HCT116 (cell line): ENCODE data around the gene NXN. TPM values are rescaled to one million over a fixed set of nuclear protein-coding genes. Genes with fewer than 3 reads are reported as not detected.

Source experiments
- ATAC-seq: fragments of 200-7000 bp; cut with Tn5 transposase; 2 replicates; pipeline ENCODE4 v1.9.1; 2020; ENCODE audit warnings: mild to moderate bottlenecking, moderate library complexity
- BruUV-seq: library from RNA; stranded (reverse); fragments of 400-500 nt; replicated peaks from 2 replicates; lab custom pipeline; 2021; lab: Mats Ljungman, UMichigan
- CTCF ChIA-PET: fragments of 300-600 bp; sonication (Branson Sonifier 250); formaldehyde crosslinking; loops from one replicate; lab custom pipeline; 2021; ENCODE audit warnings: antibody characterized with exemption; lab: Charles Lee
- POLR2A ChIA-PET: fragments of 300-600, 350-600 bp; sonication (Branson Sonifier 250); formaldehyde crosslinking; loops from one replicate; lab custom pipeline; 2021; ENCODE audit warnings: antibody characterized with exemption; lab: Charles Lee
- RAD21 ChIA-PET, 2 experiments: fragments of 300-600 bp; sonication (Branson Sonifier 250); formaldehyde crosslinking; loops; one replicate each; lab custom pipeline; 2023; ENCODE audit warnings: low total read pairs in 2 of 2; ENCODE audit not compliant: uncharacterized antibody in 2 of 2, unreplicated experiment in 2 of 2, low non-redundant PET in 1 of 2; lab: Charles Lee
- DNase-seq: peaks from one replicate; pipeline ENCODE4 v3.0.0-alpha.2; 2010; ENCODE audit warnings: low read depth, low spot score
- H2AFZ ChIP-seq: fragments of 200-600 bp; shearing (Covaris generic), sonication (generic); 2 replicates; pipeline ENCODE4 v1.6.1; 2017; ENCODE audit warnings: low read depth, mixed run types, mixed read lengths, antibody characterized with exemption, low read length; ENCODE audit not compliant: poor library complexity, severe bottlenecking
- H3K27ac ChIP-seq: 2 replicates; pipeline ENCODE4 v1.5.1; 2012; ENCODE audit warnings: low read depth, low read length
- H3K27me3 ChIP-seq: fragments of 200-600 bp; sonication (generic); 2 replicates; pipeline ENCODE4 v1.6.1; 2016; ENCODE audit warnings: mixed run types, low read length, mixed read lengths; ENCODE audit not compliant: insufficient read depth
- H3K36me3 ChIP-seq, 2 experiments: fragments of 200-500 bp in 1 of 2; fragments of 200-600 bp in 1 of 2; sonication (Bioruptor generic) in 1 of 2; sonication (generic) in 1 of 2; 2 replicates each; pipeline versions ENCODE4 v1.5.1 to v1.6.1; 2014 to 2016; ENCODE audit warnings: low read length in 2 of 2, inconsistent platforms in 1 of 2, mixed read lengths in 1 of 2, mixed run types in 1 of 2; ENCODE audit not compliant: insufficient read depth in 2 of 2, control insufficient read depth in 1 of 2
- H3K4me1 ChIP-seq, 2 experiments: fragments of 200-600 bp in 1 of 2; sonication (generic) in 1 of 2; 2 replicates each; pipeline versions ENCODE4 v1.5.1 to v1.6.1; 2012 to 2017; ENCODE audit warnings: low read length in 2 of 2, inconsistent platforms in 1 of 2, mild to moderate bottlenecking in 1 of 2, mixed read lengths in 1 of 2, mixed run types in 1 of 2, moderate library complexity in 1 of 2; ENCODE audit not compliant: insufficient read depth in 2 of 2, control insufficient read depth in 1 of 2
- H3K4me2 ChIP-seq: fragments of 200-600 bp; sonication (generic); 2 replicates; pipeline ENCODE4 v1.6.1; 2017; ENCODE audit warnings: mixed run types, low read length, mixed read lengths
- H3K4me3 ChIP-seq, 2 experiments: fragments of 200-600 bp in 1 of 2; sonication (generic) in 1 of 2; replicated peaks in 1 of 2; 2 replicates each; pipeline ENCODE4 v1.5.1; 2011 to 2016; ENCODE audit warnings: low read length in 2 of 2, control low read depth in 1 of 2, low read depth in 1 of 2, mild to moderate bottlenecking in 1 of 2, mixed read lengths in 1 of 2, mixed run types in 1 of 2
- H3K79me2 ChIP-seq: fragments of 200-600 bp; sonication (generic); 2 replicates; pipeline ENCODE4 v1.6.1; 2017; ENCODE audit warnings: mild to moderate bottlenecking, mixed run types, low read length, moderate library complexity, mixed read lengths; ENCODE audit not compliant: insufficient read depth
- H3K9ac ChIP-seq: fragments of 200-600 bp; sonication (generic); 2 replicates; pipeline ENCODE4 v1.6.1; 2016; ENCODE audit warnings: low read length, mixed read lengths
- H3K9me2 ChIP-seq: fragments of 200-600 bp; sonication (generic), shearing (Covaris generic); 2 replicates; pipeline ENCODE4 v1.6.1; 2017; ENCODE audit warnings: mixed run types, mild to moderate bottlenecking, moderate library complexity; ENCODE audit not compliant: insufficient read depth
- H3K9me3 ChIP-seq, 2 experiments: fragments of 200-500 bp in 1 of 2; fragments of 200-600 bp in 1 of 2; sonication (Bioruptor generic) in 1 of 2; sonication (generic) in 1 of 2; 2 replicates each; pipeline ENCODE4 v1.6.1; 2014 to 2017; ENCODE audit warnings: low read length in 2 of 2, mixed read lengths in 2 of 2, inconsistent platforms in 1 of 2, low read depth in 1 of 2, mild to moderate bottlenecking in 1 of 2, mixed run types in 1 of 2, moderate library complexity in 1 of 2; ENCODE audit not compliant: control insufficient read depth in 1 of 2, insufficient read depth in 1 of 2
- H4K20me1 ChIP-seq: fragments of 200-600 bp; sonication (generic), shearing (Covaris generic); 2 replicates; pipeline ENCODE4 v1.6.1; 2017; ENCODE audit warnings: mixed run types, mild to moderate bottlenecking, moderate library complexity; ENCODE audit not compliant: insufficient read depth
- CBX3 ChIP-seq: IDR thresholded peaks from 2 replicates; pipeline ENCODE4 v1.6.1; 2012; ENCODE audit warnings: low read depth
- CEBPB ChIP-seq: IDR thresholded peaks from 2 replicates; pipeline ENCODE4 v1.6.1; 2012; ENCODE audit warnings: low read depth
- EGR1 ChIP-seq: IDR thresholded peaks from 2 replicates; pipeline ENCODE4 v1.6.1; 2012; ENCODE audit warnings: low read depth
- ELF1 ChIP-seq: IDR thresholded peaks from 2 replicates; pipeline ENCODE4 v1.6.1; 2012; ENCODE audit warnings: low read depth, borderline replicate concordance
- EZH2 ChIP-seq: fragments of 200-600 bp; sonication (generic); IDR thresholded peaks from 2 replicates; pipeline ENCODE4 v1.6.1; 2017; ENCODE audit warnings: antibody characterized with exemption, mixed run types
- EZH2phosphoT487 ChIP-seq: fragments of 200-600 bp; IDR thresholded peaks from 2 replicates; pipeline ENCODE4 v1.6.1; 2018; ENCODE audit warnings: antibody characterized with exemption, borderline replicate concordance
- FOSL1 ChIP-seq: IDR thresholded peaks from 2 replicates; pipeline ENCODE4 v1.6.1; 2012; ENCODE audit warnings: low read depth
- JUND ChIP-seq: IDR thresholded peaks from 2 replicates; pipeline ENCODE4 v1.6.1; 2012
- POLR2A ChIP-seq: IDR thresholded peaks from 2 replicates; pipeline ENCODE4 v1.7.0; 2011; ENCODE audit warnings: borderline replicate concordance; ENCODE audit not compliant: insufficient read depth, insufficient read length; ENCODE audit errors: extremely low read depth
- POLR2AphosphoS5 ChIP-seq: IDR thresholded peaks from 2 replicates; pipeline ENCODE4 v1.6.1; 2011; ENCODE audit warnings: mild to moderate bottlenecking, low read depth, low read length, moderate library complexity
- RAD21 ChIP-seq: IDR thresholded peaks from 2 replicates; pipeline ENCODE4 v1.6.1; 2012; ENCODE audit warnings: low read depth, mild to moderate bottlenecking
- SIN3A ChIP-seq: IDR thresholded peaks from 2 replicates; pipeline ENCODE4 v1.6.1; 2012; ENCODE audit warnings: low read depth
- SP1 ChIP-seq: IDR thresholded peaks from 2 replicates; pipeline ENCODE4 v1.6.1; 2012; ENCODE audit warnings: low read depth
- SRF ChIP-seq: IDR thresholded peaks from 2 replicates; pipeline ENCODE4 v1.6.1; 2012; ENCODE audit warnings: low read depth
- TCF7L2 ChIP-seq: IDR thresholded peaks from 2 replicates; pipeline ENCODE4 v1.7.0; 2011; ENCODE audit warnings: borderline replicate concordance, inconsistent platforms; ENCODE audit not compliant: insufficient read depth, insufficient read length; ENCODE audit errors: extremely low read depth
- YY1 ChIP-seq: IDR thresholded peaks from 2 replicates; pipeline ENCODE4 v1.6.1; 2011; ENCODE audit warnings: low read length, low read depth, moderate library complexity, mild to moderate bottlenecking; ENCODE audit not compliant: insufficient replicate concordance; ENCODE audit errors: extremely low read depth
- ZBTB33 ChIP-seq: IDR thresholded peaks from 2 replicates; pipeline ENCODE4 v1.6.1; 2011; ENCODE audit warnings: mild to moderate bottlenecking, low read length, moderate library complexity; ENCODE audit not compliant: insufficient replicate concordance; ENCODE audit errors: extremely low read depth
- ZFX ChIP-seq: fragments of 450-650 bp; IDR thresholded peaks from 2 replicates; pipeline ENCODE4 v1.6.1; 2017
- ZNF274 ChIP-seq: fragments of 200-500 bp; sonication (Bioruptor generic); IDR thresholded peaks from 2 replicates; pipeline ENCODE4 v1.6.1; 2014; ENCODE audit warnings: mild to moderate bottlenecking, low read depth, low read length, inconsistent platforms
- intact Hi-C: fragments of 100-400 bp; cut with micrococcal nuclease; formaldehyde crosslinking; loops from 2 replicates; pipeline ENCODE4 v1.10.0; 2022
- total RNA-seq: library from RNA; stranded (reverse); gene quantifications from one replicate; pipeline ENCODE4 v1.2.1, GENCODE V29; 2021; ENCODE audit not compliant: unreplicated experiment
- TF ChIP-seq, protein P1 (sequence below): IDR thresholded peaks from 2 replicates; pipeline ENCODE4 v1.6.1; 2012; ENCODE audit warnings: low read depth
- TF ChIP-seq, protein P2 (sequence below): IDR thresholded peaks from 2 replicates; pipeline ENCODE4 v1.6.1; 2012

NXN gene
- total RNA-seq, 1 experiment from 2014 or later, result 83.7 TPM

GRCh38 chr17:996554-997344 is 17.2 kb upstream of the NXN start, which contains the start of gene TIMM22:
Gene TIMM22 (plus strand): TSS chr17:997129. CDS start chr17:997143, 14 bp downstream.
- no TSS peak for BruUV-seq
- intact Hi-C loops, result loop anchor here (1.0 to 5.0 kb wide), 3 partner anchors 201 to 854 kb away; a partner anchor contains a TSS
- TF ChIP-seq RAD21, result peak; percentile 98
- TF ChIP-seq EZH2, result no peak
- TF ChIP-seq EGR1, result peak; percentile 73
- peak; percentile 71; the same call in 1 of the 2 replicates for TF ChIP-seq ZFX
- TF ChIP-seq ZBTB33, result peak; percentile 89
- TF ChIP-seq SP1, result peak; percentile 86
- peak; percentile 80 for TF ChIP-seq POLR2A
- TF ChIP-seq JUND, result no peak
- TF ChIP-seq CBX3, result peak; percentile 98
- TF ChIP-seq CEBPB, result no peak
- no peak for TF ChIP-seq SRF
- TF ChIP-seq, protein P1, sequence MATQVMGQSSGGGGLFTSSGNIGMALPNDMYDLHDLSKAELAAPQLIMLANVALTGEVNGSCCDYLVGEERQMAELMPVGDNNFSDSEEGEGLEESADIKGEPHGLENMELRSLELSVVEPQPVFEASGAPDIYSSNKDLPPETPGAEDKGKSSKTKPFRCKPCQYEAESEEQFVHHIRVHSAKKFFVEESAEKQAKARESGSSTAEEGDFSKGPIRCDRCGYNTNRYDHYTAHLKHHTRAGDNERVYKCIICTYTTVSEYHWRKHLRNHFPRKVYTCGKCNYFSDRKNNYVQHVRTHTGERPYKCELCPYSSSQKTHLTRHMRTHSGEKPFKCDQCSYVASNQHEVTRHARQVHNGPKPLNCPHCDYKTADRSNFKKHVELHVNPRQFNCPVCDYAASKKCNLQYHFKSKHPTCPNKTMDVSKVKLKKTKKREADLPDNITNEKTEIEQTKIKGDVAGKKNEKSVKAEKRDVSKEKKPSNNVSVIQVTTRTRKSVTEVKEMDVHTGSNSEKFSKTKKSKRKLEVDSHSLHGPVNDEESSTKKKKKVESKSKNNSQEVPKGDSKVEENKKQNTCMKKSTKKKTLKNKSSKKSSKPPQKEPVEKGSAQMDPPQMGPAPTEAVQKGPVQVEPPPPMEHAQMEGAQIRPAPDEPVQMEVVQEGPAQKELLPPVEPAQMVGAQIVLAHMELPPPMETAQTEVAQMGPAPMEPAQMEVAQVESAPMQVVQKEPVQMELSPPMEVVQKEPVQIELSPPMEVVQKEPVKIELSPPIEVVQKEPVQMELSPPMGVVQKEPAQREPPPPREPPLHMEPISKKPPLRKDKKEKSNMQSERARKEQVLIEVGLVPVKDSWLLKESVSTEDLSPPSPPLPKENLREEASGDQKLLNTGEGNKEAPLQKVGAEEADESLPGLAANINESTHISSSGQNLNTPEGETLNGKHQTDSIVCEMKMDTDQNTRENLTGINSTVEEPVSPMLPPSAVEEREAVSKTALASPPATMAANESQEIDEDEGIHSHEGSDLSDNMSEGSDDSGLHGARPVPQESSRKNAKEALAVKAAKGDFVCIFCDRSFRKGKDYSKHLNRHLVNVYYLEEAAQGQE, result no peak
- no peak for TF ChIP-seq EZH2phosphoT487
- TF ChIP-seq SIN3A, result no peak
- TF ChIP-seq YY1, result peak; percentile 98
- no peak for TF ChIP-seq FOSL1
- TF ChIP-seq TCF7L2, result peak; percentile 14
- TF ChIP-seq POLR2AphosphoS5, result peak; percentile 89
- TF ChIP-seq, protein P2, sequence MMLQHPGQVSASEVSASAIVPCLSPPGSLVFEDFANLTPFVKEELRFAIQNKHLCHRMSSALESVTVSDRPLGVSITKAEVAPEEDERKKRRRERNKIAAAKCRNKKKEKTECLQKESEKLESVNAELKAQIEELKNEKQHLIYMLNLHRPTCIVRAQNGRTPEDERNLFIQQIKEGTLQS, result no peak
- no peak; the same call in 1 of the 2 replicates for TF ChIP-seq ELF1
- TF ChIP-seq ZNF274, result no peak

More at GRCh38 chr17:996554-997344, 17.2 kb upstream of the NXN start, which contains the start of gene TIMM22:
- peaks cover 8 to 19% of the 10 kb centered on the region in 2 experiments; a peak in 3 of 4 replicates for H3K4me1 ChIP-seq
- ChIA-PET CTCF (interaction anchor here (0.6 to 2.9 kb wide), 14 partner anchors 9 to 585 kb away, joined by 3 to 29 read pairs (median 7); partner anchors contain the start of genes NXN and VPS53), POLR2A (interaction anchor here (0.9 kb wide), 1 partner anchor 17 kb away, joined by 3 read pairs; the partner anchor contains the start of gene NXN), RAD21 (interaction anchor here (0.6 to 1.4 kb wide), 6 partner anchors 16 to 585 kb away, joined by 3 to 6 read pairs (median 4); partner anchors contain the start of genes GLOD4 (in 1 of the 2), MRM3 (in 1 of the 2) and NXN (in 1 of the 2))
- peak within 1 kb of the TSS; percentile 79 for H3K4me2 ChIP-seq
- peak within 1 kb of the TSS; percentile 68 for H2AFZ ChIP-seq
- H3K9me2 ChIP-seq, result no peaks in the 10 kb centered on the region
- H3K4me3 ChIP-seq, result peak within 1 kb of the TSS; percentile 99 to 100
- peak within 1 kb of the TSS; percentile 58 for H3K27ac ChIP-seq
- peaks cover 0 to 7% of the 10 kb centered on the region in 2 experiments; a peak in 1 of 4 replicates for H3K9me3 ChIP-seq
- peaks cover 34% of the 10 kb centered on the region for H3K79me2 ChIP-seq
- no peaks in the 10 kb centered on the region for H3K27me3 ChIP-seq
- peaks cover 10 to 21% of the 10 kb centered on the region in 2 experiments for H3K36me3 ChIP-seq
- DNase-seq, result peak; percentile 96
- H3K9ac ChIP-seq, result peak within 1 kb of the TSS; percentile 99
- peaks cover 4% of the 10 kb centered on the region; the same call in 1 of the 2 replicates for H4K20me1 ChIP-seq
- ATAC-seq, result peak; percentile 95
